LHCN-M2 (cell line): Measurements from ENCODE around the gene TPRX2. TPM values are rescaled to one million over a fixed set of nuclear protein-coding genes. Genes with fewer than 3 reads are reported as not detected.
A peak's percentile ranks its signal among the peaks of the same experiment; 100 is the strongest.
"Not testable (repeated sequence)": the region's sequence is repeated elsewhere in the genome, so short reads cannot be mapped to it uniquely, and the experiment has no call there.

Experiments used
- DNase-seq: peaks from one replicate; pipeline ENCODE4 v3.0.0-alpha.2; 2012; ENCODE audit warnings: low read depth
- polyA plus RNA-seq: library from polyadenylated mRNA; unstranded; fragments of >200 nt; gene quantifications from one replicate; pipeline ENCODE4 v1.2.1, GENCODE V29; 2012; ENCODE audit warnings: missing spikeins
- total RNA-seq: library from RNA; depleted of rRNA; stranded (reverse); fragments of >200 nt; gene quantifications from 2 replicates; pipeline ENCODE4 v1.2.3, GENCODE V29; 2014; rRNA removed

Gene TPRX2
- not detected in 2 replicates for total RNA-seq
- not detected for polyA plus RNA-seq

DNA sequence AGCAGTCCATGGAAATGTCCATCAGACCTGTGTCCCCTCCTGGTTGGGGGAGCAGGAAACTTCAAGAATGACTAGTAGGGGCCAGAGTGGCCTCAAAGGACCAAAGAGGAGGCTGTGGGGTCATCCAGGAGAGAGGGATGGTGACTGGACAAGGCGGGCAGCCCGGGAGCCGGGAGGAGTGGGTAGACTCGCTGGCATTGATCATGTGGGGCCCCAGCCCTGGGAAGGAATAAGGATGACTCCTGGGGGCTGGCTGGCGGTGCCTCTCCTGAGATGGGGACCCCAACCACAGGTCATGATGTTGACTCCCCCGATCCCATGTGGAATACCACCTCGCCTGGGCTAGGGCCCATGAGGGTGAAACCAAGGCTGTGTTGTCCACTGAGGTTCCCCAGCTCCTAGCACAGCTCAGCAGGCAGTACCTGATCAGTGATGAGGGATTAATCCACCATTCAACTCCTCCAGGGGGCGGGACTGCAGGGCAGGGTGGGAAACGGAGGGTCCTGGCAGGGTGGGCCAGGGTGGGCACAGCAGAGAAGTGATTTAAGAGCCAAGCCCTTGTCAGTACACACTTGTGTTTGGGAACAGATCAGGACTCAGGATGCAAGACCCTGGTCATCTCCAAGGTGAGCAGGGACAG is at the start of gene TPRX2:
Gene TPRX2, plus strand, starts transcription at position 590 of the 640 bp plus-strand sequence. Its CDS starts 12 bp downstream, at position 602.
- not testable (repeated sequence) for DNase-seq

DNA sequence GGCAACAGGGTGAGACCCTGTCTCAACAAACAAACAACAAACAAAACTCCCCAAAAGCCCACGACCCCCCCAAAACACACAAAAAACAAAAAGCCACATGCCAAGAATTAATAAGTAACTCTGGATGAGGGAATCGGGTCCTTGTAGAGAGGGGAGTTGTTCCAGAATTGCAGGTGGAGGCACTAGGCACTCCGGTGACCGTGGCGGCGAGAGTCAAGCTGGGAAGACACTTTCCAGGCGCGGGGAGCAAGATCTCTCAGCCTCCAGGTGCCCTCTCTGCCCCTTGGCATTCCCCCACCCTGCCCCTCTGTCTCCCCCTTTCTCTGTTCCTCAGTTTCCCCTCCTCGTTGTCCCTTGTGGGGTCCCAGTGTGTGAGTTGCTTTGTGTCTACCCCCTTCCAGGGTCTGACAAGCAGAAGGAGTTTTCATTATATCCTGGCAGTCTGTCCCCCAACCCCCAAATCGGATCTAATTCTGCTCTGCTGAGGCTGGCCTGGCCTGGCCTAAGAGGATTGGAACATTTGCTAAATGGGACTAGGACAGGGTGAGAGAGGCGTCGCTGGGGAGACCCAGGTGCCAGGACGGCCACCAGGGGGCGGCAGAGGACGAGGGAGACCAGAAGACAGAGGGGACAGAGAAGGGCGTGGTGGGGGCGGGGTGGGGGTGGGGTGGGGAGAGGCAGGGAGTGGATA is 45.6 kb upstream of the TPRX2 start:
- peak; percentile 46 for DNase-seq

GRCh38 chr19:47813995-47814328 is 45.1 kb upstream of the TPRX2 start:
- DNase-seq: no peak

DNA sequence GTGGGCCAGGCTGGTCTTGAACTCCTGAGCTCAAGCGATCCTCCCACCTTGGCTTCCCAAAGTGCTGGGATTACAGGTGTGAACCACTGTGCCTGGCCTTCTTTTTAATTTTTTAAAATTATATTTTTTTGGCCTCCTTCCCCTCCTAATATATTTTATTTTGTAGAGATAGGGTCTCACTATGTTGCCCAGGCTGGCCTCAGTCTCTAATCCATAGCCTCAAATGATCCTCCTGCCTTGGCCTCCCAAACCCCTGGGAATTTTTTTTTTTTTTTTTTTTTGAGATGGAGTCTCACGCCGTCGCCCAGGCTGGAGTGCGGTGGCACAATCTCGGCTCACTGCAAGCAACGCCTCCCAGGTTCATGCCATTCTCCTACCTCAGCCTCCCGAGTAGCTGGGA is 42.8 kb upstream of the TPRX2 start:
- DNase-seq: not testable (repeated sequence)

DNA sequence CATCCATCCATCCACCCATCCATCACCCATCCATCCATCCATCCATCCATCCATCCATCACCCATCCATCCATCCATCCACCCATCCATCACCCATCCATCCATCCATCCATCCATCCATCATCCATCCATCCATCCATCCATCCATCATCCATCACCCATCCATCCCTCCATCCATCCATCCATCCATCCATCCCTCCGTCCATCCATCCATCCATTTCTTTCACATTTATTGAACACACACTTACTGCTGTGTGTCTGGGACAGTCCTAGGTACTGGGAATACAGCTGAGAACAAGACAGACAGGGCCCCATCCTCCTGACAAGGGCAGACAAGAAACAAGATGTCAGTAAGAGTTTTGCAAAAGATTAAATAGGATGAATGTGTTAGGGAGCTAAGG is 40.8 kb upstream of the TPRX2 start:
- DNase-seq: not testable (repeated sequence)

DNA sequence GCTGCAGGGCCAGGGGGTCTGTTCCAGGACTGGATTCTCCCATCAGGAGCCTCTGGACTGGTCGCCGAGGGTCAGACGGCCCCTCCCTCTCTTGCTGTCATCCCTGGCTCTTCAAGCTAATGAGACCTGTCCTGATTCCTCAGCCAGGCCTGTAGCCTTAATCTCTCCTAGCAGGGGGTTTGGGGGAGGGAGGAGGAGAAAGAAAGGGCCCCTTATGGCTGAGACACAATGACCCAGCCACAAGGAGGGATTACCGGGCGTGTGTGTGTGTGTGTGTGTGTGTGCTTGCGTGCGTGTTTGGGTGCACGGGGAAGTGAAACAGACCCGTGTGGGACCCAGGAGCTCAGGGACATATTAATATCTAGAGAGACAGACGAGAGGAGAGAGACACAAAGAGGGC is 39.2 kb upstream of the TPRX2 start:
- DNase-seq: no peak

- peak; percentile 5 for DNase-seq
These were observed 38.6 kb upstream of the TPRX2 start for GRCh38 chr19:47820410-47820809.

GRCh38 chr19:47821460-47822020 is 37.5 kb upstream of the TPRX2 start, which contains the start of gene CRX:
Gene CRX, plus strand, starts transcription at chr19:47821937. Its CDS starts 12,507 bp downstream, at chr19:47834444.
- no peak for DNase-seq

DNA sequence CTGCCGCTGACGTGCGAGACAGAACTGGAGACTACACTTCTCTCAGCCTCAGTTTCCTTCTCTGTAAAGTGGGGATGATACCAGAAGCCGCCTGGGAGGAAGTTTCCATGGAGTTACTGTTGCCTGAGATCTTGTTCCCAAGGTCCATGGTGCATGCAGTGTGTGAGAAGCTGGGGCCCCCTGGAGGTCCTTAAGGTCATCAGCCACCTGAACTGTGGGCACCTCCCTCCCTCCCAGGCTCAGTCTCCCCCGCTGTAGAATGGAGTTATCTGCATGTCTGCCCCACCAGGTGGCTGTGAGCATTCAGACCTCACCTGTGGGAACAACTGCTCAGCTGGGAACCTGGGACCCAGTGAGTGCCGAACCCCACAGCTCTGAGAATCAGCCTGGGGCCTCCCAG is 34.6 kb upstream of the TPRX2 start:
- DNase-seq: no peak

GRCh38 chr19:47826800-47827199 is 32.2 kb upstream of the TPRX2 start:
- no peak for DNase-seq

DNA sequence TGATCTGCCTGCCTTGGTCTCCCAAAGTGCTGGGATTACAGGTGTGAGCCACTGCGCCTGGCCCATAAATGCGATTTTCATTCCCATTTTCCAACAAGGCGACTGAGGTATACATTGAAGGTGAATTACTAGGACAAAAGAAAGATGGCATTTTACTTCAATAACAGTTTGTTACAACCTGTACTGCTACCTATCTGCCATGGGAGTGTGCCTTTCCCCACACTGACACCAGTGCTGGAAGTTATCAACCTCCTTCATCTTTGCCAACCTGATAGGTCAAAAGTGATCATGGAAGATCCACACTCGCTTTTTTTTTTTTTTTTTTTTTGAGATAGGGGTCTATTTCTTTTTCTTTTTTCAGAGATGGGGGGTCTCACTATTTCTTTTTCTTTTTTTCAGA is 26.3 kb upstream of the TPRX2 start:
- DNase-seq: no peak

- DNase-seq: no peak
These were observed 23.0 kb upstream of the TPRX2 start for GRCh38 chr19:47836038-47836437.

DNA sequence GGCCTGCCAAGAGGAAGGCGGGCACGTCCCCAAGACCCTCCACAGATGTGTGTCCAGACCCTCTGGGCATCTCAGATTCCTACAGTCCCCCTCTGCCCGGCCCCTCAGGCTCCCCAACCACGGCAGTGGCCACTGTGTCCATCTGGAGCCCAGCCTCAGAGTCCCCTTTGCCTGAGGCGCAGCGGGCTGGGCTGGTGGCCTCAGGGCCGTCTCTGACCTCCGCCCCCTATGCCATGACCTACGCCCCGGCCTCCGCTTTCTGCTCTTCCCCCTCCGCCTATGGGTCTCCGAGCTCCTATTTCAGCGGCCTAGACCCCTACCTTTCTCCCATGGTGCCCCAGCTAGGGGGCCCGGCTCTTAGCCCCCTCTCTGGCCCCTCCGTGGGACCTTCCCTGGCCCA is 19.6 kb upstream of the TPRX2 start:
- no peak for DNase-seq

DNA sequence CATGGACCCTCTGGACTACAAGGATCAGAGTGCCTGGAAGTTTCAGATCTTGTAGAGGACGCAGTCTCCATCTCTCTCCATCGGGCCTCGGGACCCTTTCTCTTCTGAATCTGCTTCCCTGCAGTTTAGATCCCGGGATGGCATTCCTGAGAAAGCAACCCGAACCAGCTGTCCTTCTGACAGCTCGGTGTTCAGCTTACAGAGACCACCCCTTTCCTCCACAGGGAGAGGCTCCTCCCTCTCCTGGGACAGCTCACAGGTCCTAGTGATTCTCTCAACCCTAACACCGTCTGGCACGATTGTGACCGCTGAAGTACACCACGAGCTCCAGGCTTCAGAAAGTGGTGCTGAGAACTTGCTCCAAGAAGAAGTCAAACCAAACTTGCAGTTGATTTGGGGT is 19.1 kb upstream of the TPRX2 start:
- DNase-seq: no peak

GRCh38 chr19:47842941-47843340 is 16.1 kb upstream of the TPRX2 start:
- DNase-seq: no peak

- no peak for DNase-seq
These were observed 10.6 kb upstream of the TPRX2 start for GRCh38 chr19:47848425-47848822.

GRCh38 chr19:47848823-47849473 is 10.1 kb upstream of the TPRX2 start:
- DNase-seq: no peak

GRCh38 chr19:47853003-47853402 is 6.0 kb upstream of the TPRX2 start:
- no peak for DNase-seq

- no peak for DNase-seq
These were observed 4.6 kb upstream of the TPRX2 start for GRCh38 chr19:47854459-47854858.

GRCh38 chr19:47858231-47858630 is 804 bp upstream of the TPRX2 start:
- peak; percentile 50 for DNase-seq

- not testable (repeated sequence) for DNase-seq
These were observed 803 bp downstream of the TPRX2 start for GRCh38 chr19:47859838-47860237.

- no peak for DNase-seq
These were observed 1.7 kb downstream of the TPRX2 start for GRCh38 chr19:47860602-47861297.
